GM12878 (cell line): ENCODE data around the gene ZNF777. TPM values are rescaled to one million over a fixed set of nuclear protein-coding genes. Genes with fewer than 3 reads are reported as not detected.

ENCODE experiments used
- ASH2L ChIP-seq: fragments of 300-600, 200-600 bp; sonication (generic); IDR thresholded peaks from 2 replicates; pipeline ENCODE4 v1.6.1; 2017; ENCODE audit warnings: low read depth, mild to moderate bottlenecking, borderline replicate concordance
- BACH1 ChIP-seq: fragments of 450-650 bp; IDR thresholded peaks from 2 replicates; pipeline ENCODE4 v1.6.1; 2017; ENCODE audit warnings: mild to moderate bottlenecking, borderline replicate concordance
- BMI1 ChIP-seq: fragments of 450-650 bp; IDR thresholded peaks from 2 replicates; pipeline ENCODE4 v1.6.1; 2016; ENCODE audit warnings: mild to moderate bottlenecking, moderate library complexity, borderline replicate concordance
- DPF2 ChIP-seq: fragments of 450-650 bp; IDR thresholded peaks from 2 replicates; pipeline ENCODE4 v1.6.1; 2017; ENCODE audit warnings: mild to moderate bottlenecking
- GABPA ChIP-seq: IDR thresholded peaks from 2 replicates; pipeline ENCODE4 v1.6.1; 2014; ENCODE audit warnings: antibody characterized with exemption, low read depth, mild to moderate bottlenecking, inconsistent platforms
- NBN ChIP-seq: fragments of 450-650 bp; IDR thresholded peaks from 2 replicates; pipeline ENCODE4 v1.6.1; 2016
- NFYB ChIP-seq: IDR thresholded peaks from 2 replicates; pipeline ENCODE4 v1.6.1; 2011; ENCODE audit warnings: low read depth, mild to moderate bottlenecking, low read length, improper control_type of control experiment, moderate library complexity; ENCODE audit not compliant: insufficient read depth
- SREBF2 ChIP-seq: IDR thresholded peaks from 2 replicates; pipeline ENCODE4 v1.6.1; 2012; ENCODE audit warnings: mild to moderate bottlenecking, low read length
- SUZ12 ChIP-seq: fragments of 200-600 bp; sonication (generic); IDR thresholded peaks from one replicate; pipeline ENCODE4 v1.6.1; 2018; ENCODE audit warnings: antibody characterized with exemption, mild to moderate bottlenecking; ENCODE audit not compliant: unreplicated experiment
- TAF1 ChIP-seq: IDR thresholded peaks from 2 replicates; pipeline ENCODE4 v1.6.1; 2011; ENCODE audit warnings: mild to moderate bottlenecking, low read depth, low read length, borderline replicate concordance
- TBL1XR1 ChIP-seq: IDR thresholded peaks from 2 replicates; pipeline ENCODE4 v1.6.1; 2012; ENCODE audit warnings: low read depth, low read length, improper control_type of control experiment
- YY1 ChIP-seq: IDR thresholded peaks from 2 replicates; pipeline ENCODE4 v1.6.1; 2011; ENCODE audit warnings: low read depth, mild to moderate bottlenecking, low read length
- ZSCAN29 ChIP-seq: fragments of 450-650 bp; IDR thresholded peaks from 2 replicates; pipeline ENCODE4 v1.6.1; 2017; ENCODE audit warnings: mild to moderate bottlenecking, moderate library complexity
- polyA plus RNA-seq, 11 experiments: library from polyadenylated mRNA; depleted of rRNA in 4 of 11; unstranded in 6 of 11; stranded (reverse) in 5 of 11; fragments of >200 nt; fragmentation: Nextera tagmentation in 4 of 11; fragmentation: Illumina TruSeq in 1 of 11; extraction: Ambion mirVana in 4 of 11; extraction: Trizol in 1 of 11; gene quantifications; 1 replicate in 1 of 11; 2 replicates in 10 of 11; pipeline versions ENCODE4 v1.2.1 to v1.2.3, GENCODE V29; 2011 to 2016; ENCODE audit warnings: inconsistent platforms in 2 of 11, missing spikeins in 2 of 11, low read depth in 1 of 11
- total RNA-seq, 4 experiments: library from RNA; depleted of rRNA in 3 of 4; stranded (reverse); fragments of >200 nt in 3 of 4; fragmentation: Illumina TruSeq in 1 of 4; extraction: Trizol in 1 of 4; gene quantifications; 2 replicates each; pipeline versions ENCODE4 v1.2.1 to v1.2.3, GENCODE V29; 2013 to 2021
- TF ChIP-seq, protein P1 (sequence below): fragments of 150-350 bp; IDR thresholded peaks from 2 replicates; pipeline ENCODE4 v1.6.1; 2016; ENCODE audit warnings: low read depth, low read length
- TF ChIP-seq, protein P2 (sequence below): IDR thresholded peaks from 2 replicates; pipeline ENCODE4 v1.6.1; 2012; ENCODE audit warnings: low read depth, low read length, improper control_type of control experiment
- TF ChIP-seq, protein P3 (sequence below), 3 experiments: IDR thresholded peaks in 2 of 3; conservative IDR thresholded peaks in 1 of 3; 2 replicates each; pipeline ENCODE4 v1.5.1; 2011; ENCODE audit warnings: low read depth in 3 of 3, low read length in 3 of 3, mild to moderate bottlenecking in 3 of 3, control low read depth in 2 of 3, moderate library complexity in 2 of 3, inconsistent platforms in 1 of 3, mixed read lengths in 1 of 3; ENCODE audit not compliant: control insufficient read depth in 2 of 3, insufficient read depth in 1 of 3; ENCODE audit errors: extremely low read depth in 1 of 3
- TF ChIP-seq, protein P4 (sequence below): fragments of 450-650 bp; formaldehyde crosslinking; IDR thresholded peaks from 2 replicates; pipeline ENCODE4 v1.4.0; 2022; ENCODE audit warnings: mild to moderate bottlenecking, moderate library complexity

ZNF777 gene
- total and polyA plus RNA-seq, 10 of the 15 experiments (the other 5 are each of a cell fraction or from before 2014, with no cell fraction given), result 0.03 to 16.0 (median 3.7) TPM

DNA sequence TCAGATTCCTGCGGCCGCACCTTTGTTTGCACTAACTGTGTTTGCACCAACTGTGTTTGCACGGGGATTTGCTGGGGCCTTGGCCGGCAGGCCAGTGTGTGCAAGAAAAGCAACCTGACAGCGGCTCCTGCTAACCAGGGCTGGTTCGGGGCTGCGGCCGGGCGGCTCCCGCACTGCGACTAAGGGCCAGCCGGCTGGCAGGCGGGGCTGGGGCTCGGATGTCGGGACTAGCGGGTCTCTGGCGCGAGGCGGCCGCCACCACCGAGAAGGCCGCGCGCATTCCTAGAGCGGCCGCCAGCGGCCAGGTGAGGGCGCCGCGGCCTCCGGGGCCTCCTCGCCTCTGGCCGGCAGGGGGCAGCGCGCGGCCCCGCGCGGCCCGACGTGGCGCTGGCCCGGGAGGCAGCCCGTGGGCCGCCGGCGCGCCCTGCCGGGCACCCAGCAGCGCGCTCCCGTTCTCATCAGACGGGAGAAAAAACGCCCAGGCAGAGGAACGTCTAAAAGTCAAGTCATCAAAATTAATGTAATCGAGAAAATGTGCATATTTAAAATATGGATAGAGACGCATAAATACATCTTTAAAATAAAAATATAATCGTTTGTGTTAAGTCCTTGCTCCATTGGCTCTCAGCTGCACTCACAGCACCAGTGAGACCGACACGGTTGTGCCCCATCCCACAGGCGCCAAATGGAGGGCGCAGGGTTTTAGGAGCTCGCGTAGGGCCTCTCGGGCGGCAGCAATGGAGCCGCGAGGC, 38.5 kb downstream of the ZNF777 start (continued):
- TF ChIP-seq, protein P1, sequence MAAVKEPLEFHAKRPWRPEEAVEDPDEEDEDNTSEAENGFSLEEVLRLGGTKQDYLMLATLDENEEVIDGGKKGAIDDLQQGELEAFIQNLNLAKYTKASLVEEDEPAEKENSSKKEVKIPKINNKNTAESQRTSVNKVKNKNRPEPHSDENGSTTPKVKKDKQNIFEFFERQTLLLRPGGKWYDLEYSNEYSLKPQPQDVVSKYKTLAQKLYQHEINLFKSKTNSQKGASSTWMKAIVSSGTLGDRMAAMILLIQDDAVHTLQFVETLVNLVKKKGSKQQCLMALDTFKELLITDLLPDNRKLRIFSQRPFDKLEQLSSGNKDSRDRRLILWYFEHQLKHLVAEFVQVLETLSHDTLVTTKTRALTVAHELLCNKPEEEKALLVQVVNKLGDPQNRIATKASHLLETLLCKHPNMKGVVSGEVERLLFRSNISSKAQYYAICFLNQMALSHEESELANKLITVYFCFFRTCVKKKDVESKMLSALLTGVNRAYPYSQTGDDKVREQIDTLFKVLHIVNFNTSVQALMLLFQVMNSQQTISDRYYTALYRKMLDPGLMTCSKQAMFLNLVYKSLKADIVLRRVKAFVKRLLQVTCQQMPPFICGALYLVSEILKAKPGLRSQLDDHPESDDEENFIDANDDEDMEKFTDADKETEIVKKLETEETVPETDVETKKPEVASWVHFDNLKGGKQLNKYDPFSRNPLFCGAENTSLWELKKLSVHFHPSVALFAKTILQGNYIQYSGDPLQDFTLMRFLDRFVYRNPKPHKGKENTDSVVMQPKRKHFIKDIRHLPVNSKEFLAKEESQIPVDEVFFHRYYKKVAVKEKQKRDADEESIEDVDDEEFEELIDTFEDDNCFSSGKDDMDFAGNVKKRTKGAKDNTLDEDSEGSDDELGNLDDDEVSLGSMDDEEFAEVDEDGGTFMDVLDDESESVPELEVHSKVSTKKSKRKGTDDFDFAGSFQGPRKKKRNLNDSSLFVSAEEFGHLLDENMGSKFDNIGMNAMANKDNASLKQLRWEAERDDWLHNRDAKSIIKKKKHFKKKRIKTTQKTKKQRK, result no peak
- TF ChIP-seq ASH2L (no peak), BACH1 (peak; percentile 93), NFYB (no peak), DPF2 (0 out of 2 replicates have a peak, but pooled peaks have one; percentile 34), BMI1 (no peak), SUZ12 (no peak), TAF1 (peak; percentile 52; the same call in 1 of the 2 replicates), GABPA (no peak), YY1 (peak; percentile 82), TBL1XR1 (no peak), SREBF2 (no peak), ZSCAN29 (0 out of 2 replicates have a peak, but pooled peaks have one; percentile 66), NBN (no peak)
- TF ChIP-seq, protein P2, sequence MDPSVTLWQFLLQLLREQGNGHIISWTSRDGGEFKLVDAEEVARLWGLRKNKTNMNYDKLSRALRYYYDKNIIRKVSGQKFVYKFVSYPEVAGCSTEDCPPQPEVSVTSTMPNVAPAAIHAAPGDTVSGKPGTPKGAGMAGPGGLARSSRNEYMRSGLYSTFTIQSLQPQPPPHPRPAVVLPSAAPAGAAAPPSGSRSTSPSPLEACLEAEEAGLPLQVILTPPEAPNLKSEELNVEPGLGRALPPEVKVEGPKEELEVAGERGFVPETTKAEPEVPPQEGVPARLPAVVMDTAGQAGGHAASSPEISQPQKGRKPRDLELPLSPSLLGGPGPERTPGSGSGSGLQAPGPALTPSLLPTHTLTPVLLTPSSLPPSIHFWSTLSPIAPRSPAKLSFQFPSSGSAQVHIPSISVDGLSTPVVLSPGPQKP, result 0 out of 2 replicates have a peak, but pooled peaks have one; percentile 21
- TF ChIP-seq, protein P3, sequence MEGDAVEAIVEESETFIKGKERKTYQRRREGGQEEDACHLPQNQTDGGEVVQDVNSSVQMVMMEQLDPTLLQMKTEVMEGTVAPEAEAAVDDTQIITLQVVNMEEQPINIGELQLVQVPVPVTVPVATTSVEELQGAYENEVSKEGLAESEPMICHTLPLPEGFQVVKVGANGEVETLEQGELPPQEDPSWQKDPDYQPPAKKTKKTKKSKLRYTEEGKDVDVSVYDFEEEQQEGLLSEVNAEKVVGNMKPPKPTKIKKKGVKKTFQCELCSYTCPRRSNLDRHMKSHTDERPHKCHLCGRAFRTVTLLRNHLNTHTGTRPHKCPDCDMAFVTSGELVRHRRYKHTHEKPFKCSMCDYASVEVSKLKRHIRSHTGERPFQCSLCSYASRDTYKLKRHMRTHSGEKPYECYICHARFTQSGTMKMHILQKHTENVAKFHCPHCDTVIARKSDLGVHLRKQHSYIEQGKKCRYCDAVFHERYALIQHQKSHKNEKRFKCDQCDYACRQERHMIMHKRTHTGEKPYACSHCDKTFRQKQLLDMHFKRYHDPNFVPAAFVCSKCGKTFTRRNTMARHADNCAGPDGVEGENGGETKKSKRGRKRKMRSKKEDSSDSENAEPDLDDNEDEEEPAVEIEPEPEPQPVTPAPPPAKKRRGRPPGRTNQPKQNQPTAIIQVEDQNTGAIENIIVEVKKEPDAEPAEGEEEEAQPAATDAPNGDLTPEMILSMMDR (IDR thresholded peaks at IDR 0.05 in 2 of 3, conservative IDR thresholded peaks at IDR 0.05 in 1 of 3; ENCODE audit: control insufficient read depth in 2 of 3, extremely low read depth in 1 of 3, insufficient read depth in 1 of 3, low read depth in 3 of 3, low read length in 3 of 3), result peak; percentile 26 to 92 (median 67); a peak in 5 of 6 replicates
- TF ChIP-seq, protein P4, sequence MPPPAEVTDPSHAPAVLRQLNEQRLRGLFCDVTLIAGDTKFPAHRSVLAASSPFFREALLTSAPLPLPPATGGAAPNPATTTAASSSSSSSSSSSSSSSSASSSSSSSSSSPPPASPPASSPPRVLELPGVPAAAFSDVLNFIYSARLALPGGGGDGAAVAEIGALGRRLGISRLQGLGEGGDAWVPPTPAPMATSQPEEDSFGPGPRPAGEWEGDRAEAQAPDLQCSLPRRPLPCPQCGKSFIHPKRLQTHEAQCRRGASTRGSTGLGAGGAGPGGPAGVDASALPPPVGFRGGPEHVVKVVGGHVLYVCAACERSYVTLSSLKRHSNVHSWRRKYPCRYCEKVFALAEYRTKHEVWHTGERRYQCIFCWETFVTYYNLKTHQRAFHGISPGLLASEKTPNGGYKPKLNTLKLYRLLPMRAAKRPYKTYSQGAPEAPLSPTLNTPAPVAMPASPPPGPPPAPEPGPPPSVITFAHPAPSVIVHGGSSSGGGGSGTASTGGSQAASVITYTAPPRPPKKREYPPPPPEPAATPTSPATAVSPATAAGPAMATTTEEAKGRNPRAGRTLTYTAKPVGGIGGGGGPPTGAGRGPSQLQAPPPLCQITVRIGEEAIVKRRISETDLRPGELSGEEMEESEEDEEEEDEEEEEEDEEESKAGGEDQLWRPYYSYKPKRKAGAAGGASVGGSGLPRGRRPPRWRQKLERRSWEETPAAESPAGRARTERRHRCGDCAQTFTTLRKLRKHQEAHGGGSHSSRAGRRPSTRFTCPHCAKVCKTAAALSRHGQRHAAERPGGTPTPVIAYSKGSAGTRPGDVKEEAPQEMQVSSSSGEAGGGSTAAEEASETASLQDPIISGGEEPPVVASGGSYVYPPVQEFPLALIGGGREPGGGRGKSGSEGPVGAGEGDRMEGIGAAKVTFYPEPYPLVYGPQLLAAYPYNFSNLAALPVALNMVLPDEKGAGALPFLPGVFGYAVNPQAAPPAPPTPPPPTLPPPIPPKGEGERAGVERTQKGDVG, result no peak
